Endothelial cell (in vitro differentiated cells): ENCODE results near the gene NTSR1. TPM values are rescaled to one million over a fixed set of nuclear protein-coding genes. Genes with fewer than 3 reads are reported as not detected.

Experiments
- DNase-seq: peaks from one replicate; pipeline ENCODE4 v3.0.0; 2021; ENCODE audit warnings: low spot score
- H3K27ac Mint-ChIP-seq: one replicate; pipeline ENCODE4 v1.8.0; 2021; ENCODE audit warnings: mixed read lengths, inconsistent platforms; ENCODE audit not compliant: unreplicated experiment
- H3K27me3 Mint-ChIP-seq: one replicate; pipeline ENCODE4 v1.8.0; 2021; ENCODE audit warnings: mild to moderate bottlenecking, moderate library complexity, mixed read lengths, inconsistent platforms; ENCODE audit not compliant: unreplicated experiment
- H3K36me3 Mint-ChIP-seq: one replicate; pipeline ENCODE4 v1.8.0; 2021; ENCODE audit warnings: mild to moderate bottlenecking, low read depth, mixed read lengths, inconsistent platforms; ENCODE audit not compliant: unreplicated experiment
- H3K4me1 Mint-ChIP-seq: one replicate; pipeline ENCODE4 v1.8.0; 2021; ENCODE audit warnings: mild to moderate bottlenecking, mixed read lengths, inconsistent platforms; ENCODE audit not compliant: unreplicated experiment
- H3K4me3 Mint-ChIP-seq: one replicate; pipeline ENCODE4 v1.8.0; 2021; ENCODE audit warnings: mild to moderate bottlenecking, mixed read lengths, inconsistent platforms; ENCODE audit not compliant: unreplicated experiment
- H3K9me3 Mint-ChIP-seq: one replicate; pipeline ENCODE4 v1.8.0; 2021; ENCODE audit warnings: mixed read lengths, inconsistent platforms; ENCODE audit not compliant: unreplicated experiment
- total RNA-seq: library from RNA; stranded (reverse); fragmentation: NEBNext Ultra II Directional; extraction: Animal tissue kit (Norgen Biotek cat#: 25700); gene quantifications from one replicate; pipeline ENCODE4 v1.2.1, GENCODE V29; 2021; ENCODE audit not compliant: unreplicated experiment
- TF ChIP-seq, protein P1 (sequence below): fragments of 200-600 bp; sonication (generic); IDR thresholded peaks from one replicate; pipeline ENCODE4 v1.5.0; 2021; ENCODE audit warnings: antibody characterized with exemption; ENCODE audit not compliant: unreplicated experiment

The NTSR1 gene
- total RNA-seq, 1 donor from 2014 or later = not detected

DNA sequence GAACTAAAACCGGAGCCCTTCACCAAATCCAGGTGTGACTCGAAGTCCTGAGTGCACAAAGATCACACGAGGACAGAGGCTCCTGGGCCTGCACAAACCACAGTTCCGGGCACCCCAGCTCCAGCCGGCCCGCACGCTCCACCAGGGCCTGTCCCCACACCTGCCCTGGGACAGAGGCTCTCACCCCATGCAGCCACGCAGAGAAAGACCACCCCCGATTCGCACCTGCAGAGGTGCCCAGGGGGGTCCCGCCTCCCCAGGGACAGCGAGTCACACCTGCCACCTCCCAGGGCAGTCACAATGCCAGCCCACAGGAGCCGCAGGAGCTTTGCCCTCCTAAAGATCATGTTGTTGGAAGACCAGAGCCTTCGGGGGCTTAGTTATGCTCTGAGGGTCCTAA is 62.3 kb downstream of the NTSR1 start:
- H3K36me3 Mint-ChIP-seq = peaks cover 3% of the 10 kb centered on the region
- H3K4me3 Mint-ChIP-seq = no peak overlapping the region
- peaks cover 12% of the 10 kb centered on the region for H3K27me3 Mint-ChIP-seq
- TF ChIP-seq, protein P1, sequence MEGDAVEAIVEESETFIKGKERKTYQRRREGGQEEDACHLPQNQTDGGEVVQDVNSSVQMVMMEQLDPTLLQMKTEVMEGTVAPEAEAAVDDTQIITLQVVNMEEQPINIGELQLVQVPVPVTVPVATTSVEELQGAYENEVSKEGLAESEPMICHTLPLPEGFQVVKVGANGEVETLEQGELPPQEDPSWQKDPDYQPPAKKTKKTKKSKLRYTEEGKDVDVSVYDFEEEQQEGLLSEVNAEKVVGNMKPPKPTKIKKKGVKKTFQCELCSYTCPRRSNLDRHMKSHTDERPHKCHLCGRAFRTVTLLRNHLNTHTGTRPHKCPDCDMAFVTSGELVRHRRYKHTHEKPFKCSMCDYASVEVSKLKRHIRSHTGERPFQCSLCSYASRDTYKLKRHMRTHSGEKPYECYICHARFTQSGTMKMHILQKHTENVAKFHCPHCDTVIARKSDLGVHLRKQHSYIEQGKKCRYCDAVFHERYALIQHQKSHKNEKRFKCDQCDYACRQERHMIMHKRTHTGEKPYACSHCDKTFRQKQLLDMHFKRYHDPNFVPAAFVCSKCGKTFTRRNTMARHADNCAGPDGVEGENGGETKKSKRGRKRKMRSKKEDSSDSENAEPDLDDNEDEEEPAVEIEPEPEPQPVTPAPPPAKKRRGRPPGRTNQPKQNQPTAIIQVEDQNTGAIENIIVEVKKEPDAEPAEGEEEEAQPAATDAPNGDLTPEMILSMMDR = no peak
- no peak for DNase-seq
- peaks cover 4% of the 10 kb centered on the region for H3K4me1 Mint-ChIP-seq
- no peaks in the 10 kb centered on the region for H3K9me3 Mint-ChIP-seq
- H3K27ac Mint-ChIP-seq = no peak overlapping the region

DNA sequence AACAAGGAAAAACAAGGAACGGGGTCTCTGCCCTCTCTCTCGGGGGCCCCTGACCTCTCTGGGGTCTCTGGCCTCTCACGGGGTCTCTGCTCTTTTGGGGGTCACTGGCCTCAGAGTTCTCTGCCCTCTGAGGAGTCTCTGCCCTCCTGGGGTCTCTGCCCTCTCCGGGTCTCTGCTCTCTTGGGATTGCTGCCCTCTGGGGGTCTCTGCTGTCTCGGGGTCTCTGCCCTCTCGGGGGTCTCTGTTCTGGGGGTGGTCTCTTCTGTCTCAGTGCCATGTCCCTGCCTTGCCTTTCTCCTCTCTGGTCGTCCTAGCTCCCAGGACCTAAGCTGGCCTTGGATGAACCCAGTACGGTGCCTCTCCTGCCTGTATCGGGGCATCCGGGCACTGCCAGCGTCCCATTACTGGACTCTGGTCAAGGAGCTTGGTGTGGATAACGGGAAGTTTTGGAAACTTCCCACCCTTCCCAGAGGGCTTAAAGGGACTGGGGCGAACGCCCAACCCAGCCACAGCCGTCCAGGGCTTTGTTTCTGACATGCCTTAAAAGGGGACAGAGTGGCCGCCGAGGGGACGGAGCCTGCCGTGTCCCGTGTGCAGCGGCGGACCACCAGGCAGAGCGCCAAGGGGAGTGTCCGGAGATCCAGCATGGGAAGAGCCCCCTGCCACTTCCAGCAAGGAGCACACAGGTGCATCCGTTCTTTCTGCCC is 62.9 kb downstream of the NTSR1 start:
- no peak overlapping the region for H3K27ac Mint-ChIP-seq
- H3K4me3 Mint-ChIP-seq = no peak overlapping the region
- peaks cover 3% of the 10 kb centered on the region for H3K36me3 Mint-ChIP-seq
- H3K27me3 Mint-ChIP-seq = peaks cover 12% of the 10 kb centered on the region
- H3K4me1 Mint-ChIP-seq = peaks cover 4% of the 10 kb centered on the region
- no peak for DNase-seq
- TF ChIP-seq, protein P1 = no peak
- H3K9me3 Mint-ChIP-seq = no peaks in the 10 kb centered on the region

DNA sequence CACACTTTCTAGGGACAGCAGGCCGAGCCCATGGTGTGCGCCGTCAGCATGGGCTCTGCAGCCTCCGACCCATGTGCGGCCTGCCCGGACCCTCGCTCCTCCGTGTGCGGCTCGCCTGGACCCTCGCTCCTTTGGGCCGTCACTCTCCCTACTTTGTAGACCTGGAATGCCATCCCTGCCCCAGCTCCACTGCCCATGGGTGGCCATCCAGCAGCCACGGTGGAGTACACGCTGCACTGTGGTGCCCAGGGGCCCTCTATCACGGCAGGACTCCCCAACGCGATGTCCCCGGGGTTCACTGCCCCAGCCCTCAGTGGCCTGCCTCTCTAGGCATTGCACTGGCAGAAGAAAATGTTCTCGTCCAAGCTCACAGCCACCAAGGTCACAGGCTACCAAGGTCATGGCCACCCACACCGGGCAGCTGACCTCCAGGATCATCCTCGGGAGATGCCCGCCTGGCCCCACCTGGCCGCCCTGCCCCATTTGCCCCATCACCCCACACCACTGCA is 63.5 kb downstream of the NTSR1 start:
- H3K27ac Mint-ChIP-seq = no peak overlapping the region

DNA sequence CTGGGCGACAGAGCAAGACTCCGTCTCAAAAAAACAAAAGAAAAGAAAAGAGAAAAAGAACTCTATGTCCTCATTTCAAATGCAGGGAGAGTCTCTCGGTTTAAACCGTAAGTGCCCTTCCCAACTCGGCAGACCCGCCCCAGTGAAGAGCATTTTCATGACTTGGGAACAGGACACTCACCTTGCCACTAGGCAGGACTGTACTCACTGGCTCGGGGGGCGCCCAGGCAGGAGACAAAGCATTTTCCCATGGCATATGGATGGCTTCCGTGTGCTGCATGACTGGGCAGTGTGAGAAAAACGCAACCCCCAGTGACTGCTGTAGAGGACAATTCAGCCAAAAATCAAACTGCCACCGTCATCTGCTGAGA is 64.0 kb downstream of the NTSR1 start:
- H3K36me3 Mint-ChIP-seq = peaks cover 6% of the 10 kb centered on the region
- H3K4me1 Mint-ChIP-seq = peaks cover 4% of the 10 kb centered on the region
- H3K27me3 Mint-ChIP-seq = peaks cover 12% of the 10 kb centered on the region
- TF ChIP-seq, protein P1 = no peak
- no peak overlapping the region for H3K27ac Mint-ChIP-seq
- no peaks in the 10 kb centered on the region for H3K9me3 Mint-ChIP-seq
- no peak for DNase-seq
- H3K4me3 Mint-ChIP-seq = no peak overlapping the region

More for the DNA sequence above, 63.5 kb downstream of the NTSR1 start:
- H3K4me1 Mint-ChIP-seq = peaks cover 4% of the 10 kb centered on the region
- H3K9me3 Mint-ChIP-seq = no peaks in the 10 kb centered on the region
- TF ChIP-seq, protein P1 = no peak
- DNase-seq = no peak
- H3K4me3 Mint-ChIP-seq = no peak overlapping the region
- H3K27me3 Mint-ChIP-seq = peaks cover 13% of the 10 kb centered on the region
- peaks cover 6% of the 10 kb centered on the region for H3K36me3 Mint-ChIP-seq

DNA sequence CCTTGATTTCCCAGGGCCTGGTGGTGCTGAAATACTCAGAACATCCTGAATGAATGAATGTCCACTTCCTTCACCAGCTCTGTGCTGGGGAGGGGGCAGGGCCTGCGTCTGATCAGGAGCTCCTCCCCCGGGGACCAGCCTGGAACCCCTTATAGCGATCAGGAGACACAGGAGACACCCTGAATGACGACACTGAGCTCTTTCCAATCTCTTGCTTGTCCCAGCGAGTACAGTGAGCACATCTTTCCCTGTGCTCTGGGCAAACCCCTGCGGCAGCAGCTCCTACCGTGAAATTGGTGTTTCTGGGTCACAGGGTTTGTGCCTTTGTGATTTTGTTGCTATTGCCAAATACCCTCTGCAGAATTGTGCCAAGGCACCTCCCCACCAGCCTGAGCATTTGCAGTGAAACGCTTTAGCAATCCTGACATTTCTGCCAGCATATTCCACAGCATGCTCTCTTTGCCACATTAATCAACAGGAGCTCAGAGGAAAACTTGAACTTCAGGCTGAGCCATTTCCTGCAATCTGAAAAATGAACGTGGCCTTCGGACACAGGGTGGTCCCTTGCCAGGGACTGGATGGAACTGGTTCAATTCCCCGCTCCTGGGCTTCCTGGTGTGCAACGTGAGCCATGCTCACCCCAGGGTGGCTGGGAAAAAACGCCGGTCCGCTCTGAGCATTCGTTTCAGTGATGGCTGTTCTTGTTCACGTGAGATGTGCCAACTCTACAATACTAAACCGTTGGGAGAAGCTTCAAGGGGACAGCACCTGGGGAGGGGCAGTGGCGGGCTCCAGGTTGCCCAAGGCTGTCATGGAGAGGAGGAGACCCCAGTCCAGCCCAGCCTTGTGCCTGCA is 64.6 kb downstream of the NTSR1 start:
- H3K27ac Mint-ChIP-seq = no peak overlapping the region
- H3K9me3 Mint-ChIP-seq = no peaks in the 10 kb centered on the region
- peaks cover 12% of the 10 kb centered on the region for H3K27me3 Mint-ChIP-seq
- TF ChIP-seq, protein P1 = no peak
- no peak for DNase-seq
- H3K4me3 Mint-ChIP-seq = no peak overlapping the region
- peaks cover 4% of the 10 kb centered on the region for H3K4me1 Mint-ChIP-seq
- peaks cover 6% of the 10 kb centered on the region for H3K36me3 Mint-ChIP-seq
